OCI-LY1 (cell line): ENCODE measurements around the gene SNX5.

Experiments used
- CTCF ChIP-seq: fragments of 200-600 bp; sonication (generic), shearing (Covaris generic); IDR thresholded peaks from 2 replicates; pipeline ENCODE4 v1.5.1; 2017; ENCODE audit warnings: mild to moderate bottlenecking, antibody characterized with exemption, low read length, moderate library complexity, mixed read lengths
- EZH2 ChIP-seq: fragments of 200-600 bp; sonication (generic), shearing (Covaris generic); IDR thresholded peaks from 2 replicates; pipeline ENCODE4 v1.8.0; 2017; ENCODE audit warnings: borderline replicate concordance, mixed run types, mild to moderate bottlenecking, antibody characterized with exemption, low read length, moderate library complexity, mixed read lengths

GRCh38 chr20:17943343-17943742 lies 25.3 kb downstream of the SNX5 start:
- TF ChIP-seq CTCF, result no peak
- TF ChIP-seq EZH2, result no peak
